OCI-LY3 (cell line): ENCODE measurements around the gene LRPPRC.

ENCODE experiments used
- H2AFZ ChIP-seq: fragments of 200-600, 300-600 bp; shearing (Covaris generic); 2 replicates; pipeline ENCODE4 v1.6.0; 2014; ENCODE audit warnings: antibody characterized with exemption, low read depth, low read length
- H3K27ac ChIP-seq: fragments of 200-600, 300-600 bp; sonication (generic); 2 replicates; pipeline ENCODE4 v1.5.1; 2014; ENCODE audit warnings: mild to moderate bottlenecking, low read length, moderate library complexity, mixed read lengths
- H3K27me3 ChIP-seq: fragments of 200-600, 300-600 bp; sonication (generic); 2 replicates; pipeline ENCODE4 v1.6.1; 2014; ENCODE audit warnings: low read depth, low read length, mixed read lengths
- H3K36me3 ChIP-seq: fragments of 200-600, 300-600 bp; sonication (generic); replicated peaks from 2 replicates; pipeline ENCODE3; 2014; ENCODE audit warnings: low read depth, low read length, mixed read lengths
- H3K4me1 ChIP-seq: fragments of 300-600, 200-600 bp; sonication (generic); 2 replicates; pipeline ENCODE4 v1.6.1; 2014; ENCODE audit warnings: low read length, mixed read lengths
- H3K4me2 ChIP-seq: fragments of 200-600, 300-600 bp; sonication (generic); 2 replicates; pipeline ENCODE4 v1.6.1; 2014; ENCODE audit warnings: low read length, mixed read lengths
- H3K4me3 ChIP-seq: fragments of 300-600, 200-600 bp; sonication (generic); 2 replicates; pipeline ENCODE4 v1.5.1; 2014; ENCODE audit warnings: antibody characterized with exemption, mild to moderate bottlenecking, low read length, moderate library complexity
- H3K79me2 ChIP-seq: fragments of 300-600, 200-600 bp; shearing (Covaris generic); 2 replicates; pipeline ENCODE4 v1.6.1; 2014; ENCODE audit warnings: mild to moderate bottlenecking, low read length, mixed read lengths
- H3K9ac ChIP-seq: fragments of 300-600, 200-600 bp; shearing (Covaris generic); 2 replicates; pipeline ENCODE4 v1.6.0; 2014; ENCODE audit warnings: mild to moderate bottlenecking, low read length, moderate library complexity
- H3K9me3 ChIP-seq: fragments of 200-600, 300-600 bp; shearing (Covaris generic); 2 replicates; pipeline ENCODE4 v1.6.1; 2014; ENCODE audit warnings: low read length, mixed read lengths; ENCODE audit not compliant: insufficient read depth
- H4K20me1 ChIP-seq: fragments of 200-600, 300-600 bp; sonication (generic); 2 replicates; pipeline ENCODE4 v1.6.1; 2016; ENCODE audit warnings: low read length, mixed read lengths; ENCODE audit not compliant: insufficient read depth
- CTCF ChIP-seq: fragments of 200-600, 300-600 bp; sonication (generic); IDR thresholded peaks from 2 replicates; pipeline ENCODE4 v1.5.1; 2014; ENCODE audit warnings: antibody characterized with exemption, low read length, low read depth
- EZH2phosphoT487 ChIP-seq: fragments of 200-600 bp; shearing (Covaris generic); IDR thresholded peaks from 2 replicates; pipeline ENCODE4 v1.6.1; 2018; ENCODE audit warnings: antibody characterized with exemption, mixed run types, low read depth

LRPPRC gene

GRCh38 chr2:43958397-43959275 lies 37.2 kb downstream of the LRPPRC start:
- TF ChIP-seq EZH2phosphoT487 = no peak
- Histone ChIP-seq H3K9me3 (no peaks in the 10 kb centered on the region), H3K4me2 (no peak overlapping the region), H2AFZ (no peak overlapping the region), H3K4me3 (no peak overlapping the region), H3K4me1 (peaks cover 5% of the 10 kb centered on the region; the same call in 1 of the 2 replicates), H3K27me3 (no peaks in the 10 kb centered on the region), H4K20me1 (no peaks in the 10 kb centered on the region), H3K36me3 (peaks cover 64% of the 10 kb centered on the region), H3K27ac (no peak overlapping the region), H3K9ac (no peak overlapping the region), H3K79me2 (no peaks in the 10 kb centered on the region)

- TF ChIP-seq CTCF (peak; percentile 47), EZH2phosphoT487 (no peak)
- Histone ChIP-seq H3K36me3 (peaks cover 58% of the 10 kb centered on the region), H4K20me1 (no peaks in the 10 kb centered on the region), H2AFZ (no peak overlapping the region), H3K27ac (no peak overlapping the region), H3K4me2 (no peak overlapping the region), H3K4me3 (no peak overlapping the region), H3K27me3 (no peaks in the 10 kb centered on the region), H3K4me1 (no peaks in the 10 kb centered on the region), H3K9ac (no peak overlapping the region), H3K9me3 (no peaks in the 10 kb centered on the region), H3K79me2 (no peaks in the 10 kb centered on the region)
These were observed 45.3 kb downstream of the LRPPRC start for GRCh38 chr2:43950383-43951008.

- Histone ChIP-seq H4K20me1 (no peaks in the 10 kb centered on the region), H3K4me3 (no peak overlapping the region), H3K4me1 (no peaks in the 10 kb centered on the region), H2AFZ (no peak overlapping the region), H3K27ac (no peak overlapping the region), H3K4me2 (no peak overlapping the region), H3K27me3 (no peaks in the 10 kb centered on the region), H3K36me3 (peaks cover 61% of the 10 kb centered on the region), H3K9me3 (no peaks in the 10 kb centered on the region), H3K9ac (no peak overlapping the region), H3K79me2 (no peaks in the 10 kb centered on the region)
- TF ChIP-seq CTCF (no peak), EZH2phosphoT487 (no peak)
These were observed 47.4 kb downstream of the LRPPRC start for GRCh38 chr2:43948370-43948769.

GRCh38 chr2:43946685-43947084 lies 49.1 kb downstream of the LRPPRC start:
- no peaks in the 10 kb centered on the region for H3K79me2 ChIP-seq
- no peak overlapping the region for H3K9ac ChIP-seq
- no peak overlapping the region for H3K4me3 ChIP-seq
- H3K36me3 ChIP-seq = peaks cover 64% of the 10 kb centered on the region
- no peak overlapping the region for H3K27ac ChIP-seq
- no peaks in the 10 kb centered on the region for H3K27me3 ChIP-seq
- no peak overlapping the region for H2AFZ ChIP-seq
- H4K20me1 ChIP-seq = no peaks in the 10 kb centered on the region
- H3K4me1 ChIP-seq = no peaks in the 10 kb centered on the region
- no peak overlapping the region for H3K4me2 ChIP-seq
- no peak for TF ChIP-seq EZH2phosphoT487
- no peak for TF ChIP-seq CTCF
- H3K9me3 ChIP-seq = no peaks in the 10 kb centered on the region
